H1 (cell line): ENCODE measurements around the gene PCDHB6. TPM values are rescaled to one million over a fixed set of nuclear protein-coding genes. Genes with fewer than 3 reads are reported as not detected.

Experiments
- CTCF ChIA-PET: fragments of 300-600 bp; sonication (Branson Sonifier 250); formaldehyde crosslinking; loops from one replicate; lab custom pipeline; 2021; ENCODE audit not compliant: partially characterized antibody; lab: Charles Lee
- POLR2A ChIA-PET: fragments of 300-600 bp; sonication (Branson Sonifier 250); formaldehyde crosslinking; loops from one replicate; lab custom pipeline; 2021; ENCODE audit warnings: inconsistent platforms; ENCODE audit not compliant: partially characterized antibody; lab: Charles Lee
- DNase-seq, 2 experiments: peaks; one replicate each; pipeline versions ENCODE4 v3.0.0 to v3.0.0-alpha.2; 2010 to 2022; ENCODE audit warnings: low spot score in 2 of 2, low read depth in 1 of 2, mixed read lengths in 1 of 2
- FAIRE-seq: peaks from 2 replicates; lab custom pipeline; 2011; peaks lifted over from hg19 to GRCh38; lab: Jason Lieb, UNC
- H2AFZ ChIP-seq: 2 replicates; pipeline ENCODE4 v1.8.1; 2012; ENCODE audit warnings: low read length, inconsistent platforms
- H2AK5ac ChIP-seq: 2 replicates; pipeline ENCODE4 v1.6.1; 2013; ENCODE audit warnings: low read depth, low read length
- H2BK120ac ChIP-seq: replicated peaks from 2 replicates; pipeline ENCODE3; 2013; ENCODE audit warnings: low read depth, low read length, inconsistent platforms
- H2BK12ac ChIP-seq: 2 replicates; pipeline ENCODE4 v1.6.1; 2013; ENCODE audit warnings: low read depth, low read length
- H2BK15ac ChIP-seq: 2 replicates; pipeline ENCODE4 v1.6.1; 2013; ENCODE audit warnings: low read length
- H2BK20ac ChIP-seq: 2 replicates; pipeline ENCODE4 v1.6.1; 2013; ENCODE audit warnings: low read length
- H2BK5ac ChIP-seq: 2 replicates; pipeline ENCODE4 v1.6.1; 2013; ENCODE audit warnings: low read depth, low read length
- H3K14ac ChIP-seq: 2 replicates; pipeline ENCODE4 v1.6.1; 2013; ENCODE audit warnings: inconsistent platforms; ENCODE audit not compliant: insufficient read length
- H3K18ac ChIP-seq: 2 replicates; pipeline ENCODE4 v1.6.1; 2013; ENCODE audit warnings: low read length; ENCODE audit errors: extremely low read depth
- H3K23ac ChIP-seq: 2 replicates; pipeline ENCODE4 v1.6.1; 2013; ENCODE audit warnings: inconsistent platforms; ENCODE audit not compliant: insufficient read length
- H3K23me2 ChIP-seq: 2 replicates; pipeline ENCODE4 v1.6.1; 2013; ENCODE audit warnings: low read depth, low read length
- H3K27ac ChIP-seq: 2 replicates; pipeline ENCODE4 v1.6.1; 2011; ENCODE audit warnings: low read depth, low read length, inconsistent platforms
- H3K27me3 ChIP-seq, 4 experiments: replicated peaks in 1 of 4; 1 replicate in 1 of 4; 2 replicates in 3 of 4; pipeline versions ENCODE4 v1.6.1 to v1.8.1; 2011 to 2013; ENCODE audit warnings: low read length in 3 of 4, mild to moderate bottlenecking in 3 of 4, inconsistent platforms in 2 of 4, mixed read lengths in 2 of 4, moderate library complexity in 1 of 4; ENCODE audit not compliant: control insufficient read depth in 3 of 4, insufficient read depth in 3 of 4; ENCODE audit errors: extremely low read depth in 1 of 4
- H3K36me3 ChIP-seq, 4 experiments: 2 replicates each; pipeline versions ENCODE4 v1.6.1 to v1.8.1; 2011 to 2013; ENCODE audit warnings: mild to moderate bottlenecking in 4 of 4, low read length in 3 of 4, moderate library complexity in 2 of 4, control low read depth in 1 of 4, inconsistent platforms in 1 of 4; ENCODE audit not compliant: insufficient read depth in 4 of 4, control insufficient read depth in 2 of 4
- H3K4ac ChIP-seq: replicated peaks from 2 replicates; pipeline ENCODE3; 2013; ENCODE audit warnings: low read length, low read depth, mixed read lengths, inconsistent platforms; ENCODE audit not compliant: insufficient read length
- H3K4me1 ChIP-seq, 4 experiments: replicated peaks in 1 of 4; 1 replicate in 1 of 4; 2 replicates in 3 of 4; pipeline versions ENCODE4 v1.6.1 to v1.8.1; 2011 to 2013; ENCODE audit warnings: low read length in 3 of 4, inconsistent platforms in 2 of 4, mixed read lengths in 1 of 4; ENCODE audit not compliant: insufficient read depth in 4 of 4, control insufficient read depth in 3 of 4
- H3K4me2 ChIP-seq, 2 experiments: 2 replicates each; pipeline versions ENCODE4 v1.6.1 to v1.8.1; 2011 to 2013; ENCODE audit warnings: low read depth in 2 of 2, low read length in 2 of 2, control low read depth in 1 of 2, inconsistent platforms in 1 of 2, mild to moderate bottlenecking in 1 of 2; ENCODE audit not compliant: insufficient read depth in 1 of 2
- H3K4me3 ChIP-seq, 4 experiments: fragments of 200-600, 300-600 bp in 1 of 4; sonication (generic), shearing (Covaris generic), sonication (Bioruptor Twin) in 1 of 4; 2 replicates each; pipeline versions ENCODE4 v1.5.1 to v1.8.1; 2011 to 2016; ENCODE audit warnings: low read length in 4 of 4, low read depth in 3 of 4, control low read depth in 2 of 4, inconsistent platforms in 2 of 4, mild to moderate bottlenecking in 2 of 4, mixed read lengths in 1 of 4, moderate library complexity in 1 of 4; ENCODE audit not compliant: insufficient read depth in 2 of 4; ENCODE audit errors: extremely low read depth in 1 of 4
- H3K56ac ChIP-seq: replicated peaks from 2 replicates; pipeline ENCODE3; 2013; ENCODE audit warnings: low read depth, mild to moderate bottlenecking, mixed read lengths, low read length, inconsistent platforms; ENCODE audit not compliant: insufficient read length
- H3K79me1 ChIP-seq: 2 replicates; pipeline ENCODE4 v1.6.1; 2013; ENCODE audit warnings: low read depth, low read length, control low read depth
- H3K79me2 ChIP-seq, 2 experiments: 2 replicates each; pipeline versions ENCODE4 v1.6.1 to v1.8.1; 2012 to 2013; ENCODE audit warnings: low read length in 2 of 2, mild to moderate bottlenecking in 2 of 2, inconsistent platforms in 1 of 2; ENCODE audit not compliant: insufficient read depth in 2 of 2, control insufficient read depth in 1 of 2
- H3K9ac ChIP-seq, 4 experiments: replicated peaks in 1 of 4; 1 replicate in 1 of 4; 2 replicates in 3 of 4; pipeline versions ENCODE4 v1.6.1 to v1.8.1; 2011 to 2013; ENCODE audit warnings: low read depth in 3 of 4, low read length in 3 of 4, control low read depth in 2 of 4, mild to moderate bottlenecking in 2 of 4, moderate library complexity in 2 of 4, inconsistent platforms in 1 of 4; ENCODE audit errors: extremely low read depth in 1 of 4
- H3K9me3 ChIP-seq, 2 experiments: 2 replicates each; pipeline versions ENCODE4 v1.6.1 to v1.8.1; 2012 to 2013; ENCODE audit warnings: mild to moderate bottlenecking in 2 of 2, moderate library complexity in 2 of 2, control low read depth in 1 of 2, inconsistent platforms in 1 of 2, low read depth in 1 of 2, low read length in 1 of 2, mixed read lengths in 1 of 2; ENCODE audit not compliant: insufficient read depth in 2 of 2
- H4K20me1 ChIP-seq, 2 experiments: replicated peaks in 1 of 2; 2 replicates each; pipeline versions ENCODE3 to v1.8.1; 2011 to 2013; ENCODE audit warnings: inconsistent platforms in 2 of 2, low read length in 2 of 2, mild to moderate bottlenecking in 1 of 2; ENCODE audit not compliant: insufficient read depth in 2 of 2, control insufficient read depth in 1 of 2
- H4K5ac ChIP-seq: 2 replicates; pipeline ENCODE4 v1.6.1; 2013; ENCODE audit warnings: low read length, low read depth, mixed read lengths, inconsistent platforms; ENCODE audit not compliant: insufficient read length
- H4K8ac ChIP-seq: 2 replicates; pipeline ENCODE4 v1.8.0; 2013; ENCODE audit warnings: mild to moderate bottlenecking, moderate library complexity, low read length, inconsistent platforms; ENCODE audit not compliant: insufficient read depth; ENCODE audit errors: extremely low read depth
- H4K91ac ChIP-seq: replicated peaks from 2 replicates; pipeline ENCODE3; 2013; ENCODE audit warnings: low read length, mixed read lengths, inconsistent platforms; ENCODE audit not compliant: insufficient read length
- EGR1 ChIP-seq: IDR thresholded peaks from 2 replicates; pipeline ENCODE4 v1.6.1; 2011; ENCODE audit warnings: low read depth, low read length, borderline replicate concordance
- KDM1A ChIP-seq: fragments of 200-600, 300-600 bp; sonication (generic); IDR thresholded peaks from 2 replicates; pipeline ENCODE4 v1.7.1; 2016; ENCODE audit warnings: mild to moderate bottlenecking, low read length, borderline replicate concordance
- NRF1 ChIP-seq: IDR thresholded peaks from 2 replicates; pipeline ENCODE4 v1.6.1; 2011; ENCODE audit warnings: mild to moderate bottlenecking, low read depth, low read length, improper control_type of control experiment
- PHF8 ChIP-seq: fragments of 200-600 bp; sonication (generic); conservative IDR thresholded peaks from 2 replicates; pipeline ENCODE4 v1.7.1; 2012; ENCODE audit warnings: low read depth, mild to moderate bottlenecking, inconsistent platforms, low read length, moderate library complexity
- POU5F1 ChIP-seq: IDR thresholded peaks from 2 replicates; pipeline ENCODE4 v1.6.1; 2011; ENCODE audit warnings: low read depth, mild to moderate bottlenecking, low read length, moderate library complexity
- WGBS, 2 experiments: shearing (Covaris generic) in 1 of 2; methylation state at CpG; one replicate each; pipeline versions ENCODE4 v1.1.6 to v1.1.7; 2013 to 2015; ENCODE audit warnings: low lambda C conversion rate in 2 of 2, mixed read lengths in 2 of 2, inconsistent platforms in 1 of 2, low coverage in 1 of 2, missing lambda C conversion rate in 1 of 2; ENCODE audit not compliant: insufficient replicate concordance in 2 of 2, insufficient coverage in 1 of 2, insufficient read length in 1 of 2; ENCODE audit errors: extremely low coverage in 1 of 2, missing lambda C conversion rate in 1 of 2; 5-methylcytosine and 5-hydroxymethylcytosine counted together
- polyA plus RNA-seq, 7 experiments: library from polyadenylated mRNA; depleted of rRNA in 3 of 7; stranded (reverse) in 5 of 7; unstranded in 2 of 7; fragments of >200 nt in 5 of 7; fragments of 200-250 nt in 2 of 7; gene quantifications; 1 replicate in 5 of 7; 2 replicates in 1 of 7; 4 replicates in 1 of 7; pipeline versions ENCODE4 v1.2.1 to v1.2.3, GENCODE V29; 2011 to 2013; ENCODE audit warnings: missing spikeins in 2 of 7, mixed read lengths in 2 of 7
- total RNA-seq: library from RNA; stranded (reverse); fragmentation: NEBNext Ultra II Directional; extraction: Animal tissue kit (Norgen Biotek cat#: 25700); gene quantifications from 2 replicates; pipeline ENCODE4 v1.2.1, GENCODE V29; 2021

The PCDHB6 gene
- total and polyA plus RNA-seq, 2 of the 8 experiments (the other 6 are each of a cell fraction or from before 2014, with no cell fraction given), result 0.28 to 0.29 TPM

DNA sequence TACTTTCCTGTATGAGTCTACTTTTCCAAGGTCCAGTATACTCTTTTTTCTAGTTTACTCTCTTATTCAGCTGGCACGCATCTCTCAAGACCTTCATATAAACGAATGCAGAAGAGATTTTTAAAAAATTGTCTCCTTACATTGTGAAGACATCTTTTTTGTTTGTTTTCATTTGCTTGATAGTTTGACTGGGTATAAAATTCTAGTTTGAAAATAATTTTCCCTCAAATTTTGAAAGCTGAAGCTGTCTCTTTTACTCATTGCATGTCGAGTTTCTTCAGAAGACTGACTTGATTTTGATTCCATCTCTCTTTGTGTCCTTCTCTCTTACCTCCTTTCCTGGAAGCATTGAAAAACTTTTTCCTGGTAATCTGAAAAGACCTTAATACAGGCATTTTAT, 46.5 kb downstream of the PCDHB6 start:
- H3K18ac ChIP-seq, result no peak overlapping the region
- H3K14ac ChIP-seq, result no peak overlapping the region
- no peak overlapping the region for H4K5ac ChIP-seq
- no peak overlapping the region for H3K4ac ChIP-seq
- no peak overlapping the region for H2BK15ac ChIP-seq
- H3K4me3 ChIP-seq, result no peak overlapping the region
- H3K56ac ChIP-seq, result no peak overlapping the region
- no peaks in the 10 kb centered on the region; the same call in 1 of the 2 replicates for H3K23me2 ChIP-seq
- H4K8ac ChIP-seq, result no peak overlapping the region
- TF ChIP-seq EGR1 (no peak), POU5F1 (no peak), PHF8 (no peak), KDM1A (no peak), NRF1 (no peak)
- TF ChIP-seq, all 59 proteins: peak for 0
- POLR2A ChIA-PET, result no interaction called here
- H3K36me3 ChIP-seq, result no peaks in the 10 kb centered on the region
- no peak overlapping the region for H4K91ac ChIP-seq
- no peak overlapping the region for H2AK5ac ChIP-seq
- DNase-seq (no peak), FAIRE-seq (no peak)
- H2BK12ac ChIP-seq, result no peak overlapping the region
- no peaks in the 10 kb centered on the region for H3K27me3 ChIP-seq
- no peak overlapping the region for H2BK20ac ChIP-seq
- H3K4me1 ChIP-seq, result no peaks in the 10 kb centered on the region; a peak in 1 of 7 replicates
- CTCF ChIA-PET, result interaction anchor here (0.7 to 6.0 kb wide), 13 partner anchors 9 to 402 kb away, joined by 3 to 39 read pairs (median 4); partner anchors contain the start of genes PCDHA2, PCDHB12, PCDHB14 and PCDHB16
- no peak overlapping the region for H3K9ac ChIP-seq
- no peak overlapping the region for H3K4me2 ChIP-seq
- H3K27ac ChIP-seq, result no peak overlapping the region
- no peak overlapping the region for H2BK120ac ChIP-seq
- no peaks in the 10 kb centered on the region for H4K20me1 ChIP-seq
- 86% methylated on average over 3 of the region's 3 CpGs; no CpG with 5 or more reads in 1 of the 2 experiments for WGBS, 2 experiments
- no peaks in the 10 kb centered on the region for H3K79me2 ChIP-seq
- no peak overlapping the region for H2BK5ac ChIP-seq
- H3K23ac ChIP-seq, result no peak overlapping the region
- H2AFZ ChIP-seq, result no peak overlapping the region
- H3K79me1 ChIP-seq, result no peaks in the 10 kb centered on the region
- H3K9me3 ChIP-seq, result peaks cover 6 to 10% of the 10 kb centered on the region in 2 experiments; a peak in 2 of 4 replicates
